DLD1 (cell line): ENCODE data around the gene PLIN3.
"Not testable (repeated sequence)": the region's sequence is repeated elsewhere in the genome, so short reads cannot be mapped to it uniquely, and the experiment has no call there.

ENCODE experiments used
- in situ Hi-C: cut with HindIII; loops from 2 replicates; pipeline ENCODE4 v1.10.0; 2017; ENCODE audit warnings: low sequenced_read_pairs

PLIN3 gene

DNA sequence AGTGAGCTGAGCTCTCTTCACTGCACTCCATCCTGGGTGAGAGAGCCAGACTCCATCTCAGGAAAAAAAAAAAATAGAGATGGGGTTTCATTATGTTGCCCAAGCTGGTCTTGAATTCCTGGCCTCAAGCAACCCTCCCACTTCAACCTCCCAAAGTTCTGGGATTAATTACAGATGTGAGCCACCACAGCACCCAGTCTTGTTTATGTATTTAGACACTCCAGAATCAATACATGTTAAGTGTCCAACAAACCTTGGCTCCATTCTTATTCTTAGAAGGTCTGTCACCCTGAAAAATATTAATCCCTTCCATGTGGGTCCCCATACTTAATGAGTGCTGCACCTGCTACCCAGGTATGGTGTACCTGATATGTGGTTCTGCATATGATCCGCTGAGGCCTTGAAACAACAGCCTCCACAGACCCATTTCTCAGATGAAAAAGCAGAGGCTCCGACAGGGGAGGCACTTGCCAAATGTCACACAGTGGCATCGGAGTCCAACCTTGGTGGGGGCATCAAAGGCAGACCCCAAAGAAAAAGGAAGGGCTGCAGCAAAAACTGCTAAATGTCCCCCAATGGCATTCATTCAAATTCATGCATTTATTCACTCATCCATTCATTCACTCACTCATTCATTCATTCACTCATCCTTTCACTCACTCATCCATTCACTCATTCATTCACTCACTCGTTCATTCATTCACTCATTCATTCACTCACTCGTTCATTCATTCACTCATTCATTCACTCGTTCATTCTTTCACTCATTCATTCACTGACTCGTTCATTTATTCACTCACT is 52.6 kb downstream of the PLIN3 start:
- in situ Hi-C loops = no loop called here

DNA sequence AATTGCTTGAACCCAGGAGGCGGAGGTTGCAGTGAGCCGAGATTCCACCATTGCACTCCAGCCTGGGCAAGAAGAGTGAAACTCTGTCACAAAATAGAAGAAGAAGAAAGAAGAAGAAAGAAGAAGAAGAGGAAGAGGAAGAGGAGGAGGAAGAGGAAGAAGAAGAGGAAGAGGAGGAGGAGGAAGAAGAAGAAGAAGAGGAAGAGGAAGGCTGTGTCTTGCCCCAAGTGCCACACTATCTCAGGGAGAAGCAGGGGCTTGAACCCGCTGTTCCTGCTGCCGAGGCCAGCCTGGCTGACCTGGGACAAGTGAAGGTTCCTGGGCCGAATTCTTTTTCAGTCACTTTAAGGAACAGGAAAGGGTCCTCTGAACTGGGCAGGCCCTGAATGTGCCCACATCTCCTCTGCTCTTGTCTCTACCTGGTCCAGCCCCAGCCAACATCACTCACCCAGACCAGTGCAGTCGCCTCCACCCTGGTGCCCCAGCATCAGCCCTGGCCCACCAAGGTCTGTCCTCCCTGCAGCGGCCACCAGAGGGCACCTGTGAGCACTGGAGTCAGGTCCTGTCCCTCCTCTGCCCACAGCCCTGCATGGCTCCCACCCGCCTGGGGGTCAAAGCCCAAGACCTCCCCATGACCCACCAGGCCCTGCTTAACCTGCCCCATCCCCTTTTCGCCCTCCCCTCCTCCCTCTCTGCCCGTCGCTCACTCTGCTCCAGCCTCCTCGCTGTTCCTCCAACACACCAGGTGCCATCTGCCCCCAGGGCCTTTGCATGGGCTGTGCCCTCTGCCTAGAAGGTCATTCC is 55.9 kb downstream of the PLIN3 start:
- in situ Hi-C loops = no loop called here

DNA sequence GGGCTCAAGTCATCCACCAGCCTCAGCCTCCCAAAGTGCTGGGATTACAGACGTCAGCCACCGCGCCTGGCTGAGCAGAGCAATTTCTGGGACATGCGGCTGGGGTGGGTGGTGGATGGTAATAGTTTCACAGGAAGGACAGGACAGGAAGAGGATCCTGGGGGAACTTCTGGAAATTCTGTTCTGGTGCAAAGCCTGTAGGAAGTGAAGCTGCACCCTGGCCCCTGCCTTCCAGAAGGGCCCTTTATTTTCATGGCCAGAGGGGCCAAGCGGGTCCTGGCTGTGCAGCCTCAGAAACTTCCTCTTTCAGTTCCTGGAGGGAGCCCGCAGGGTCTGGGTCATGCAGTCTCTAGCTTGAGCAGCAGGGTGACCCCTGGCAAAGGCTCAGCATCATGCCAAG is 60.3 kb downstream of the PLIN3 start:
- in situ Hi-C loops = no loop called here

DNA sequence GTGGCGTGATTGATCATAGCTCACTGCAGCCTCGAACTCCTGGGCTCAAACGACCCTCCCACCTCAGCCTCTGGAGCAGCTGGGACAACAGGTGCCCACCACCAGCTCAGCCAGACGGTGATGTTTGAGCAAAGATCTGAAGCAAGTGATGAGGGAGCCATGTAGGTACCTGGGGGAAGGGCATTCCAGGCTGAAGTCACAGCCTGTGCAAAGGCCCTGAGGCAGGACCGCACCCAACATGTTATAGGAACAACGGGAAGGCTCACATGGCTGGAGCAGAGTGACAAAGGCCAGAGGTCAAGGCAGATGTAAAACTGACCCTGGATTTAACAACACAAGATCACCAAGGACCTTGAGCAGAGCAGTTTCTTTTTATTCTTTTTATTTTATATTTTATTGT is 61.1 kb downstream of the PLIN3 start:
- in situ Hi-C loops = no loop called here

DNA sequence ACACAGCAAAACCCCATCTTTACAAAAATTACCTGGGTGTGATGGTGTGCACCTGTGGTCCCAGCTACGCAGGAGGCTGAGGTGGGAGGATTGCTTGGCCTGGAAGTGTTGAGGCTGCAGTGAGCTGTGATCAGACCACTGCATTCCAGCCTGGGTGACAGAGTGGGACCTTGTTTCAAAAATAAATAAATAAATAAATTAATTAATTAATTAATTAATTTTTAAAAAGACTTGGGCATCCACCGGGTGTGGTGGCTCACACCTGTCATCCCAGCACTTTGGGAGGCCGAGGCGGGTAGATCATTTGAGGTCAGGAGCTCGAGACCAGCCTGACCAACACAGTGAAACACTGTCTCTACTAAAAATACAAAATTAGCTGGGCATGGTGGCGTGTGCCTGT is 62.3 kb downstream of the PLIN3 start:
- in situ Hi-C loops = not testable (repeated sequence)

DNA sequence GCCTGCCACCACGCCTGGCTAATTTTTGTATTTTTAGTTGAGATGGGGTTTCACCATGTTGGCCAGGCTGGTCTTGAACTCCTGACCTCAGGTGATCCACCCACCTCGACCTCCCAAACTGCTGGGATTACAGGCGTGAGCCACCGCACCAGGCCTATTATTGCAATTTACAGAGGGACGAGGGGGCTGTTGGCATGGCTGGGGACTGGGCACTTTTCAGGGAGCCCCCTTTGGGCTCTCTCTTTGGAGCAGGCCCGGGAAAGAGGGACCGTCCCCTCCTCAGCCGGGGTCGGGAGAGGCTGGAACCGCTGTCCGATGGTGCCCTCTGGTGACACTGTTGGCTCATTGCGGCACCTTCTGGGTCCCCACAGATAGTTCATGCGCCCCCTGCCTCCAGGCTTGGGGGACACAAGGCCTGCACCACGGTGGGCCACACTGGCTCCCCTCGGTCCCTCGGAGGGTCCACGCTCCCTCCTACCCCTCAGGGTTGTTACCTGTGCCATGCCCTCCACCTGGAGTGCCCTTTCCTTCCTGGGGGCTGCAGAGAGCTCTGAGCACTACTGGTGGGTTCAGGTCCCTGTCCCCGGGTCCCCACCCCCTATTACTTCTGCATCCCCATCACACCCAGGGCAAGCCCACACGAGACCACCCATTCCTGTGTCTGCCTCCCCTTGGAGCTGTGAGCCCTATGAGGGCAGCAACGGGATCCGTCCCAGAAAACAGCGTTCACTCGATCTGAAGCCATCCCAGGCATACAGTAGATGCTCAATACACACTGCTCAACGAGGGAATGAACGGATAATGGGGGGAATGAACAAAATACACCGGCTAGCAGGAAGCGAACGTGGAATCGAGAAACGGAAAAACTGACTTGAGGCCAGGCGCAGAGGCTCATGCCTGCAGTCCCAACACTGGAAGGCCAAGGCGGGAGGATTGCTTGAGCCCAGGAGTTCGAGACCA is 63.5 kb downstream of the PLIN3 start:
- in situ Hi-C loops = no loop called here

DNA sequence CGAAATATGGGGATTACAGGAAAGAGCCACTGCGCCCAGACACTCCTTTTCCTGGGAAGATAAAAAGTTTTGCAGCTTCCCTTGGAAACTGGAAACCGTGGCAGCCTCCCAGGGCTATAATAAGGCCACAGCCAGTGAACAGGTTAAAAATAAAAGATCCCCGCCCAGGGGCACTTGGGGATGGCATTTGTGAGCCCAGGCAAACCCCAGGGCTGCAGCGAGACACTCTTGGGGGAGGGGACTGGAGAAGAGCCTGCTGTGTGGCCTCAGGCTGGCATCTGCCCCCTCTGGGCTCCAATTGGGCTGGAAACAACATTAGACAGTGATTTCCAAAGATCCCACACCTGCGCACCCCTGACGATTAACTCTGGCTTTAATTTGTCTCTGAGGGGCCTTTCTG is 64.8 kb downstream of the PLIN3 start:
- in situ Hi-C loops = no loop called here

DNA sequence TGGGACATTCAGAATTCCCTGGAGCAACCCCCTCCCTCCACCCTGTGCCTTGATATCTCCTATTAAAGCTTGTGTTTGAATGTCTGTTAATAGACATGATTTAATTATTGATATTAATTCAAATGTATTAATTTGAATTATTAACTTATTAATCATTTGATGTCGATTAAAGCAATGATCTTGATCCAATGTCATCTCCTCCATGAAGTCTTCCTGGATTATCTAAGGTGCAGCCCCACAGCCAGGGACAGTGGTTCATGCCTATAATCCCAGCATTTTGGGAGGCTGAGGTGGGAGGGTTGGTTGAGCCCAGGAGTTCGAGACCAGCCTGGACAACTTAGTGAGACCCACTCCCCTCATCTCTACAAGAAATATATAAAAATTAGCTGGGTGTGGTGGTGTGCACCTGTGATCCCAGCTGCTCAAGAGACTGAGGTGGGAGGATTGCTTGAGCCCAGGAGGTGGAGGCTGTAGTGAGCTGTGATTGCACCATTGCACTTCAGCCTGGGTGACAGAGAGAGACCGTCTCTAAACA is 66.3 kb downstream of the PLIN3 start:
- in situ Hi-C loops = no loop called here

DNA sequence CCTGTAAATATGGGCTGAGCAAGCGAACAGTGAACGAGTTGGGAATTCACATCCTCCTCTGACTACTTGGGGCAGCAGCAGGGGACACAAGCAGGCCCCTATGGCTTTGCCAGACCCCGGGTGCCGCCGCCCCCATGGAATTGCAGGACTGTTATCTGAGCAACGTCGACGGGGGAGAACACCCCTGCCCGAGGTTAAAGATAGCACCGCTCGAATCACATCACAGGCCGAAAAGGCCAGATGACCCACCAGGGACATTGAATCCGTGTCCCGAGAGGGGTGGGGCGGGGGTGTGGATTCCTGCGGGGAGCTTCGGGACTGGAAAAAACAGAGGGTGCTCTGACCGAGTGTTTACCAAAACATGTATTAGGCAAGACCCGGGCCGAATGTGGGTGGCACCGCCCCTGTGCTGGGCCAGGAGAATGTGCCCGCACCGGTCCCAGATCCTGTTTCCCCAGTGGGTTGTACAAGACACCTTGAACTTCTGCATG is 66.8 kb downstream of the PLIN3 start:
- in situ Hi-C loops = no loop called here

DNA sequence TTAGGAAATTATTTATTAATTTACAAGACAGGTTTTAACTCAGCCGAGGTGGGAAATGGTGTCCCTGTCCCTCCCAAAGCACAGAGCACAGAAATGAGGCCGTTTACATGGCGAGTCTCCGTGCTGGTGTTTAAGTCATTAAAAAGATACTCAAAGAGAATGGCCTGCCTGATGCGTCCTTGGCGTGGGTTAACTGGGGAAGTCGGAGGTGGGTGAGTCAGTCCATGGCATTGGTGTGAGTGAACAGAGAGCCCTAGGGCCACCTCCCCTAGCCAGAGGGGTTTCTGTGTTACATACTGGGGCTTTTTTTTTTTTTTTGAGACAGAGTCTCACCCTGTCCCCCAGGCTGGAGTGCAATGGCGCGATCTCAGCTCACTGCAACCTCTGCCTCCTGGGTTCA is 72.1 kb downstream of the PLIN3 start:
- in situ Hi-C loops = no loop called here

DNA sequence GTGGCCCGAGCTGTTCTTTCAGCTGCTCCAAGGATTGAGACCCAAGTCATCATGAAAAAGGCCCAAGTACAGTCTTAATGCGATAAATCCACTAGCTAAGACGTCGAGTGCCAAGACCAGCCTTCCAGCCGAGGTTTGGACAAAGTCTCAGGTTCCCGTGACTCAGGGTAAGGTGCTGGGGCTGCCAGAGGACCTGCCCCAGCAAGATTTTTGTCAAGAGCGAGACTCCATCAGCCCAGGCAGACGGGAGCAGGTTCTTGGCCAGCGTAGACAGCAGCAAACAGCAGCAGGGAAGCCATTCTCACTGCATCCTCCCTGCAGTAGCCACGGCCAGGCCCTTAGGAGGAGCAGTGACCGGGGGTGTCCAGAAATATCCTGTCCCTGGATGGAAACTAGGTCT is 72.5 kb downstream of the PLIN3 start:
- in situ Hi-C loops = no loop called here

DNA sequence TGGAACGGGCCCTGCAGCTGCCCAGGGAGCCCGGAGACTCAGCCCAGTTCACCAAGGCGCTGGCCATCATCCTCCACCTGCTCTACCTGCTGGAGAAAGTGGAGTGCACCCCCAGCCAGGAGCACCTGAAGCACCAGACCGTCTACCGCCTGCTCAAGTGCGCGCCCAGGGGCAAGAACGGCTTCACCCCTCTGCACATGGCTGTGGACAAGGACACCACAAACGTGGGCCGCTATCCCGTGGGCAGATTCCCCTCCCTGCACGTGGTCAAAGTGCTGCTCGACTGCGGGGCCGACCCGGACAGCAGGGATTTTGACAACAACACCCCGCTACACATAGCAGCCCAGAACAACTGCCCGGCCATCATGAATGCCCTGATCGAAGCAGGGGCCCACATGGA is 74.2 kb downstream of the PLIN3 start:
- in situ Hi-C loops = not testable (repeated sequence)

DNA sequence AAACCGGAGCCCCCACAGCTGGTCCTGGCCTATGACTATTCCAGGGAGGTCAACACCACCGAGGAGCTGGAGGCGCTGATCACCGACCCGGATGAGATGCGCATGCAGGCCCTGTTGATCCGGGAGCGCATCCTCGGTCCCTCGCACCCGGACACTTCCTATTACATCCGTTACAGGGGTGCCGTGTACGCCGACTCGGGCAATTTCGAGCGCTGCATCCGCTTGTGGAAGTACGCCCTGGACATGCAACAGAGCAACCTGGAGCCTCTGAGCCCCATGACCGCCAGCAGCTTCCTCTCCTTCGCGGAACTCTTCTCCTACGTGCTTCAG is 74.6 kb downstream of the PLIN3 start:
- in situ Hi-C loops = not testable (repeated sequence)

DNA sequence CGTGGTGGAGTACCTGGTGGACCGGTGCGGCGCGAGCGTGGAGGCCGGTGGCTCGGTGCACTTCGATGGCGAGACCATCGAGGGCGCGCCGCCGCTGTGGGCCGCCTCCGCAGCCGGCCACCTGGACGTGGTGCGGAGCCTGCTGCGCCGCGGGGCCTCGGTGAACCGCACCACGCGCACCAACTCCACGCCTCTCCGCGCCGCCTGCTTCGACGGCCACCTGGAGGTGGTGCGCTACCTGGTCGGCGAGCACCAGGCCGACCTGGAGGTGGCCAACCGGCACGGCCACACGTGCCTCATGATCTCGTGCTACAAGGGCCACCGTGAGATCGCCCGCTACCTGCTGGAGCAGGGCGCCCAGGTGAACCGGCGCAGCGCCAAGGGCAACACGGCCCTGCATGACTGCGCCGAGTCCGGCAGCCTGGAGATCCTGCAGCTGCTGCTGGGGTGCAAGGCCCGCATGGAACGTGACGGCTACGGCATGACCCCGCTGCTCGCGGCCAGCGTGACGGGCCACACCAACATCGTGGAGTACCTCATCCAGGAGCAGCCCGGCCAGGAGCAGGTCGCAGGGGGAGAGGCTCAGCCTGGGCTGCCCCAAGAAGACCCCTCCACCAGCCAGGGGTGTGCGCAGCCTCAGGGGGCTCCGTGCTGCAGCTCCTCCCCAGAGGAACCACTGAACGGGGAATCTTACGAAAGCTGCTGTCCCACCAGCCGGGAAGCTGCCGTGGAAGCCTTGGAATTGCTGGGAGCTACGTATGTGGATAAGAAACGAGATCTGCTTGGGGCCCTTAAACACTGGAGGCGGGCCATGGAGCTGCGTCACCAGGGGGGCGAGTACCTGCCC is 75.2 kb downstream of the PLIN3 start:
- in situ Hi-C loops = not testable (repeated sequence)

DNA sequence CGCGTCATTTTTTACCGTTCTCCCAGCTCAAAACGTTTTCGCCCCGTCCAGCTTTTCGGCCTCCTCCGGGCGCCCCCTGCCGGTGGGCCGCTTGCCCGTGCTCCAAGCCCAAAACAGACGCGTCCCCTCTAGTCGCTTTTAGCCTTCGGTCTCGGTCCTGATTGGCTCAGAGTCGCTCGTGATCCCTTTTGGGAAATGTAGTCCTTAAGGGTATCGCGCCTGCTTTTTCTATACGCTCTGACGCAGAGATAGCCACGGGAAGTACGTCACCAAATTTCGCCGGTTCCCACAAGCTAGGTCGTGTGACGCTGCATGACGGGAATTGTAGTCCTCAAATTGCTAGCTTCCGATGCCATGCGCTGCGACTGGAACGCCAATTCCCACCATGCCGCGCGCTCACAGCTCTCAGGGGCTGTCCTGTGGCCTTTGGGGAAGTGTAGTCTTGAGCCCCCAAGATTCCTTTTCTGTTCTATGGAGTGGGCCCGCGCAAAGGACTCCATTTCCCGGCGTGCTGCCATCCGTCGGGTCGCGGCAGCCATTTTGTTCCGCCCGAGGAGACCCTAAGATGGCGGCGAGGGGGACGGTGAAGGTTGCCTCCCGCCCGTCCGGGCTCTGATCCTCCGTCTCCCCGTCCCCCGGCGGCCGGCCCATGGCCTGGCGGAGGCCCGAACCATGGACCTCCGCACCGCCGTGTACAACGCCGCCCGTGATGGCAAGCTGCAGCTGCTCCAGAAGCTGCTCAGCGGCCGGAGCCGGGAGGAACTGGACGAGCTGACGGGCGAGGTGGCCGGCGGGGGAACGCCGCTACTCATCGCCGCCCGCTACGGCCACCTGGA is 76.1 kb downstream of the PLIN3 start, which contains the start of gene FEM1A:
Gene FEM1A (plus strand): TSS at position 552 of the 836 bp plus-strand sequence. CDS start 121 bp downstream, at position 673.
- in situ Hi-C loops = no loop called here
